GM12864 (cell line): ENCODE measurements around the gene CIITA.
A peak's percentile ranks its signal among the peaks of the same experiment; 100 is the strongest.

ENCODE experiments used
- DNase-seq: peaks from one replicate; pipeline ENCODE4 v3.0.0-alpha.2; 2011; ENCODE audit warnings: low read depth
- H3K4me3 ChIP-seq: 2 replicates; pipeline ENCODE4 v1.5.1; 2011; ENCODE audit warnings: mild to moderate bottlenecking, low read depth, low read length, control low read depth
- CTCF ChIP-seq: IDR thresholded peaks from 2 replicates; pipeline ENCODE4 v1.5.1; 2011; ENCODE audit warnings: low read depth, mild to moderate bottlenecking, moderate library complexity, low read length, control low read depth, inconsistent platforms; ENCODE audit errors: missing control alignments

CIITA gene

GRCh38 chr16:10936272-10936984 is 59.4 kb downstream of the CIITA start:
- no peak overlapping the region for H3K4me3 ChIP-seq
- no peak for TF ChIP-seq CTCF
- DNase-seq = no peak

- no peak for DNase-seq
Measured at GRCh38 chr16:10937068-10937859, 60.3 kb downstream of the CIITA start.

GRCh38 chr16:10938321-10938720 is 61.3 kb downstream of the CIITA start:
- no peak for TF ChIP-seq CTCF
- no peak for DNase-seq
- H3K4me3 ChIP-seq = peak overlapping the region; percentile 7; the same call in 1 of the 2 replicates

More at GRCh38 chr16:10937068-10937859, 60.3 kb downstream of the CIITA start:
- H3K4me3 ChIP-seq = no peak overlapping the region
- no peak for TF ChIP-seq CTCF

- H3K4me3 ChIP-seq = no peak overlapping the region; the same call in 1 of the 2 replicates
- DNase-seq = no peak
- TF ChIP-seq CTCF = no peak
Measured at GRCh38 chr16:10938796-10939648, 62.0 kb downstream of the CIITA start.

- no peak for DNase-seq
- H3K4me3 ChIP-seq = peak overlapping the region; percentile 88; the same call in 1 of the 2 replicates
- no peak for TF ChIP-seq CTCF
Measured at GRCh38 chr16:10939649-10940234, 62.7 kb downstream of the CIITA start.

- no peak for DNase-seq
Measured at GRCh38 chr16:10940501-10941079, 63.6 kb downstream of the CIITA start.

More at GRCh38 chr16:10940501-10941079, 63.6 kb downstream of the CIITA start:
- TF ChIP-seq CTCF = no peak
- H3K4me3 ChIP-seq = peak overlapping the region; percentile 88
